Lower leg skin (tissue), 3 donors: ENCODE measurements around the gene KTN1.

ENCODE experiments used
- CTCF ChIP-seq, 3 donors: fragments of 450-650 bp; IDR thresholded peaks; one replicate each; pipeline ENCODE4 v1.5.1; 2016; ENCODE audit warnings: antibody characterized with exemption in 3 of 3, mild to moderate bottlenecking in 3 of 3, moderate library complexity in 2 of 3
- POLR2A ChIP-seq, 2 donors: fragments of 450-650 bp; IDR thresholded peaks; one replicate each; pipeline ENCODE4 v1.6.1; 2016 to 2017; ENCODE audit warnings: antibody characterized with exemption in 2 of 2, mild to moderate bottlenecking in 1 of 2, moderate library complexity in 1 of 2

- TF ChIP-seq CTCF (IDR thresholded peaks at IDR 0.05) (no peak), POLR2A (IDR thresholded peaks at IDR 0.05) (no peak)
These were observed 12.4 kb downstream of the KTN1 start for GRCh38 chr14:55592436-55592835.
